Neural crest cell (in vitro differentiated cells): Measurements from ENCODE around the gene CAMK2B. TPM values are rescaled to one million over a fixed set of nuclear protein-coding genes. Genes with fewer than 3 reads are reported as not detected.

Source experiments
- DNase-seq: peaks from one replicate; pipeline ENCODE4 v3.0.0; 2021; ENCODE audit warnings: low read depth, mixed read lengths, low spot score
- H3K27ac Mint-ChIP-seq: one replicate; pipeline ENCODE4 v1.8.0; 2021; ENCODE audit warnings: mild to moderate bottlenecking, mixed read lengths; ENCODE audit not compliant: unreplicated experiment
- H3K27me3 Mint-ChIP-seq: 2 replicates; pipeline ENCODE4 v1.8.0; 2021; ENCODE audit warnings: low read depth, mild to moderate bottlenecking, mixed read lengths
- H3K36me3 Mint-ChIP-seq: 2 replicates; pipeline ENCODE4 v1.8.0; 2021; ENCODE audit warnings: low read depth, mild to moderate bottlenecking, mixed read lengths
- H3K4me1 Mint-ChIP-seq: 2 replicates; pipeline ENCODE4 v1.8.0; 2021; ENCODE audit warnings: mixed read lengths
- H3K4me3 Mint-ChIP-seq: one replicate; pipeline ENCODE4 v1.8.0; 2021; ENCODE audit warnings: mild to moderate bottlenecking, mixed read lengths
- H3K9me3 Mint-ChIP-seq: 2 replicates; pipeline ENCODE4 v1.8.0; 2021; ENCODE audit warnings: mixed read lengths
- CTCF ChIP-seq: fragments of 200-600 bp; sonication (generic); conservative IDR thresholded peaks from 2 replicates; pipeline ENCODE4 v1.5.0; 2021; ENCODE audit warnings: antibody characterized with exemption, mild to moderate bottlenecking
- total RNA-seq: library from RNA; stranded (reverse); gene quantifications from 2 replicates; pipeline ENCODE4 v1.2.1, GENCODE V29; 2021

Gene CAMK2B
- total RNA-seq, 1 donor from 2014 or later: 1.6 TPM

GRCh38 chr7:44244282-44244681 is 81.1 kb downstream of the CAMK2B start:
- peak; percentile 38 for DNase-seq
- Mint-ChIP-seq H3K36me3 (no peaks in the 10 kb centered on the region), H3K27me3 (no peaks in the 10 kb centered on the region), H3K27ac (peak overlapping the region; percentile 2), H3K9me3 (no peaks in the 10 kb centered on the region), H3K4me3 (no peak overlapping the region), H3K4me1 (peaks cover 5% of the 10 kb centered on the region)
- peak; percentile 58 for TF ChIP-seq CTCF

GRCh38 chr7:44242091-44242490 is 83.3 kb downstream of the CAMK2B start:
- no peak overlapping the region for H3K4me3 Mint-ChIP-seq
- no peak for TF ChIP-seq CTCF
- H3K9me3 Mint-ChIP-seq: no peaks in the 10 kb centered on the region
- H3K27me3 Mint-ChIP-seq: no peaks in the 10 kb centered on the region
- DNase-seq: no peak
- no peak overlapping the region for H3K27ac Mint-ChIP-seq
- H3K36me3 Mint-ChIP-seq: no peaks in the 10 kb centered on the region
- H3K4me1 Mint-ChIP-seq: peaks cover 5% of the 10 kb centered on the region

- Mint-ChIP-seq H3K4me3 (no peak overlapping the region), H3K27me3 (no peaks in the 10 kb centered on the region), H3K4me1 (peaks cover 10% of the 10 kb centered on the region), H3K27ac (peak overlapping the region; percentile 75), H3K36me3 (no peaks in the 10 kb centered on the region), H3K9me3 (no peaks in the 10 kb centered on the region)
- peak; percentile 66 for DNase-seq
- TF ChIP-seq CTCF: peak; percentile 78
Measured at GRCh38 chr7:44240983-44241510, 84.3 kb downstream of the CAMK2B start.

- H3K4me1 Mint-ChIP-seq: peaks cover 10% of the 10 kb centered on the region
- no peak for DNase-seq
- no peak overlapping the region for H3K4me3 Mint-ChIP-seq
- H3K27ac Mint-ChIP-seq: no peak overlapping the region
- H3K9me3 Mint-ChIP-seq: no peaks in the 10 kb centered on the region
- TF ChIP-seq CTCF: no peak
- no peaks in the 10 kb centered on the region for H3K36me3 Mint-ChIP-seq
- H3K27me3 Mint-ChIP-seq: no peaks in the 10 kb centered on the region
Measured at GRCh38 chr7:44240376-44240775, 85.0 kb downstream of the CAMK2B start.

GRCh38 chr7:44239361-44239760 is 86.0 kb downstream of the CAMK2B start:
- no peak for DNase-seq
- no peaks in the 10 kb centered on the region for H3K27me3 Mint-ChIP-seq
- no peak overlapping the region for H3K27ac Mint-ChIP-seq
- no peak for TF ChIP-seq CTCF
- H3K36me3 Mint-ChIP-seq: no peaks in the 10 kb centered on the region
- peaks cover 10% of the 10 kb centered on the region for H3K4me1 Mint-ChIP-seq
- no peak overlapping the region for H3K4me3 Mint-ChIP-seq
- H3K9me3 Mint-ChIP-seq: no peaks in the 10 kb centered on the region
